NCI-H82 (cell line): ENCODE data around the gene GPC1.

ENCODE experiments used
- DNase-seq: peaks from one replicate; lab custom pipeline; 2025; lab: John Stamatoyannopoulos, UW

The GPC1 gene

DNA sequence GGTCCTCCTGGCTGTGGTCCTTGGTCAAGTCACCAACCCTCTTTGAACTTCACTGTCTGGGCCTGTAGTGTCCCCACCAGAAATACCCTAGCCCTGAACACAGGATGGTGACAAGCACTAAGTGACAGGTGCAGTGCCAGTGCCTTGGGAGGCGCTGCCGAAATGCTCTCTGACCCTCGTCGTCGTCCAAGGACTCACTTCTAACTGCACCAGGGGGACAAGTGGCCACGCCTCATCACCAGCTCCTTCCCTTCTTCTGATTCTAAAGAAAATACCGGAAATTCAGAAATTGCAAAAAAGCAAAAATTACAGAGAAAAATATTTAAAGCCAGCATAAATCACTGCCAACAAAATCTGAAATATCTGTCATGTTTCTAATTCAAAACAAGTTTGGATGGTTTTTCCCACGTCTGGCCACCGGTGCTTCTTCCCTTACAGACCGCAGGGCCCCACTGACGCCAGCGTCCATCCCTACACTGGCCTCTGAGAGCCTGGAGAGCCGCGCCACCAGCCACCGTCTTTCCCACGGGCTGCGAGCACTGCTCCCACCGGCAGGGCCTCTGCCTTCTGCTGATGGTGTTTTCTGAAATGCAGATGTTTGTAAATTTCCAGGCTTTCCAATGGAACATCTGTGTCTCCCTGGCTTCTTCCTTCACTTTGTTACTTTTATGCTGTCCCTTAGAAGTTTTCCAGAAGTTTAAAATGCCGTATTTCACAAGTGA, 37.4 kb upstream of the GPC1 start:
- no peak for DNase-seq

- no peak for DNase-seq
These were observed 36.7 kb upstream of the GPC1 start for GRCh38 chr2:240398661-240399267.

DNA sequence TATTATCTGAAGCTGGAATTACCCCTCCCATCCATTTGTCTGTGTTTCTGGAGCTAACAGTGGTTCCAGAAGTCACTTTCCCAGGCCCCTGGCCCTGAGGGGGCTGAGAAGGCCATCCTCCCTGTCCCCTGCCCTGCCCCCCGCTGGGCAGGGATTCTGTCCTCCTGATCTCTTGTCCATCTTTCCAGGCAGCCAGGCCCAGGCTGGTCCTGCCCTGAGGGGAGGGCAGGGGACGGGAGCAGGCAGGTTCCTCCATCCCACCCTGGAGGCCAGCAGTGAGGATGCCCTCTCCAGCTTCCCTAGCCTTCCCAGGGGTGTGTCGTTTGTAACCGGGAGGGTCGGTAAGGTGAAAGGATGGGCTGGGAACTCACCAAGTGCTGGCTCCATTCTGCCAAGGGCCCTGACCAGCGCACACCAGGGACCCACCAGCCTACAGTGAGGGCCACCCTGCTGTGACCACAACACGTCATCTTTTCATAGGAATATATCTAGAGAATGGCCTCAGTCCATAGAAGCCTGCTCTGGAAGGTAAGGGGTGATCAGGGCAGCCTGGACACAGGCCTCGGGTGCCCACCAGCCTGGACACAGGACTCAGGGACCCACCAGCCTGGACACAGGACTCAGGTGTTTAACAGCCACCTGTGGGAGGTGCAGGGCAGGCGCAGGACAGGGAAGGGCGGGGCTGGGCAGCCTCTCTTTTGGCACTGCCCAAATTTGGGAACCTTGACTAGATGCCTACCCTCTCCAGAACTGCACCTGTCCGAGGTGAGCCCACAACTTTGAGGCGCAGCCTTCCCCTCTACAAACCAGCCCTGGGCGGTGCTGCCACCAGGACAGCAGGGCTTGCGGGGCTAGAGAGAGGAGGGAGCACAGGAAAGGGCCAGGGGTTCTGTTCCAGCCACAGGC, 35.8 kb upstream of the GPC1 start:
- DNase-seq, result no peak

DNA sequence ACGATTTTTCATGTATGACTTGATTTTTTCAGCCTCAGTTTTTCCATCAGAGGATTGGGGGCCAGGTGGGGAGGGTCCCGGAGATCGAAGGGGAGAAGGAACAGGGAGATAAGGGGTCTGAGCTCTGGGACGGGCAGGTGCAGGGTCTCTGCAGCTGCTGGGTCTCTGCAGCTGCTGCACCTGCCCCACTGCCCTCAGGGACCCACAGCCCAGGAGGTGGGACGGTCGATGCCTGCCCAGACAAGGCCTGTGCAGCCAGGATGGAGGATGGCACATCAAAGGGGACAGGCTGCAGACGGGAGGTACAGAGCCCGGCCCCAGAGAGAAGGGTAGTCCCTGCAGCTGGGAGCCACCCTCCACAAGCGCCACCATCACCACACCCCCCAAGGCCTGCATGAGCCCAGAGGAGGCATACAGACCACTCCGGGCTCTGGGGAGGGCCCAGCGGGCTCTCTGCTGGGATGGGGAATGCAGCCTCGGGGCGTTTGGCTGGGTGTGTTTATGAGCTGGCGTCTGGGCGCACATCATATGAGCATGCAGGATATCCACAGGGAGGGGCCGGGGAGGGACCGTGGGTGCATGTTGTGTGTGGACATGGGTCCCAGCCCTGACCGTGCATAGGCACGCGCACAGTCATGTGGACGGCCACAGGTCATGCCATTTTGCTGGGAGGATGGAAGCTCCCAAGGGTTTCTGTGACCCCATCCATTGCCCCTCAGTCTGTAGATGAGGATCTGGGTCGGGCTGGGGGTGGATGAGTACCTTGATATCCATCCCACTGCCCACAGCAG, 34.9 kb upstream of the GPC1 start:
- no peak for DNase-seq

DNA sequence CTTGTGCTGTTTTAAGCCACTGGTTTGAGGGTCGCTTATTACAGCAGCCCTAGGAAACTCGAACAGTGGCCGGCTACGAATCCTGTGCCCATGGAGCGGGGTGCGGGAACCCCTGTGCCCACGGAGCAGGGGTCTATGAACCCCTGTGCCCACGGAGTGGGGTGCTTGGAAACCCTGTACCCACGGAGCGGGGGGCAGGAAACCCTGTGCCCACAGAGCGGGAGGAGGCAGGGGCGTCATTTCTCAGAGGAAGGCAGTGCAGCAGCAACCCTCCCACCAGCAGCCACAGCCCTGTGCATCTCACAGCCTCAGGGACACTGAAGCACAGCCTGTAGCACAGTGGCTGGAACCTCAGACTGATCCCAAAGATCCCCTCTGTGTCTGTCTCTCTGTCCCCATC, 34.2 kb upstream of the GPC1 start:
- no peak for DNase-seq

DNA sequence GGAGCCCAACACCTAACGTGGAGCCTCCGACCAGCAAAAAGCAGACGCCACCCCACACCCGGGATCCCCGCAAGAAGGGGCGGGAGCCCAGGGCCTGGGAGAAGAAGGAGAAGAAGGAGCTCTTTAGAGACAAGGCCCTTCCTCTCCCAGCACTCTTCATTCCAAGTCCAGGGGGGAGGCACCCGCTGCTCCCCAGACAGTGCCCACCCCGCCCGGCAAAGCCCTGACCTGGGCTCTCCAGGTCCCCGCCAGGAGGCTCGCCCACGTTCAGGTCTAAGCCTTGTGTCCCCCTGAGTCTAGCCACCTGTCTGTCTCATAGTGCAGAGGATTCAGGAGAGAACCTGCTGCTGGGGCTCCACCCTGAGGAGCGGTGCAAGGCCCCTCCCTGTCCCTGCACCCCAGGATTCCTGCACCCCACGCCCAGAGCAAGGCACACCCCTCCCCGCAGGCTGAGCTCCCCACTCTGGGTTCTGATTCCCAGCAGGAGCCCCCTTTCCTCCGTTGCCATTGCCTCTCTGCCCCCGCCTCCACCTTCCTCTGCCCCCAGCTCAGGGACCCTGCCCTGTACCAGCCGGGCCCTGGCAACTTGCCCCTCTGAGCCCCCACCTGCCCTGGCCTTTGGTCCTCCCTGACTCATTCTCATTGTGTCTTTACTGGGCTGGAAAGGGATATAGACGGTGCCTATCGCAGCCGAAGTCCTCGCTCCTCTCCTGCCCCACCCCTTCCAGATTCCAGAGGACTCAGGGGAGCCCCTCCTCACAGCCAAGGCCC, 33.5 kb upstream of the GPC1 start:
- DNase-seq, result no peak

DNA sequence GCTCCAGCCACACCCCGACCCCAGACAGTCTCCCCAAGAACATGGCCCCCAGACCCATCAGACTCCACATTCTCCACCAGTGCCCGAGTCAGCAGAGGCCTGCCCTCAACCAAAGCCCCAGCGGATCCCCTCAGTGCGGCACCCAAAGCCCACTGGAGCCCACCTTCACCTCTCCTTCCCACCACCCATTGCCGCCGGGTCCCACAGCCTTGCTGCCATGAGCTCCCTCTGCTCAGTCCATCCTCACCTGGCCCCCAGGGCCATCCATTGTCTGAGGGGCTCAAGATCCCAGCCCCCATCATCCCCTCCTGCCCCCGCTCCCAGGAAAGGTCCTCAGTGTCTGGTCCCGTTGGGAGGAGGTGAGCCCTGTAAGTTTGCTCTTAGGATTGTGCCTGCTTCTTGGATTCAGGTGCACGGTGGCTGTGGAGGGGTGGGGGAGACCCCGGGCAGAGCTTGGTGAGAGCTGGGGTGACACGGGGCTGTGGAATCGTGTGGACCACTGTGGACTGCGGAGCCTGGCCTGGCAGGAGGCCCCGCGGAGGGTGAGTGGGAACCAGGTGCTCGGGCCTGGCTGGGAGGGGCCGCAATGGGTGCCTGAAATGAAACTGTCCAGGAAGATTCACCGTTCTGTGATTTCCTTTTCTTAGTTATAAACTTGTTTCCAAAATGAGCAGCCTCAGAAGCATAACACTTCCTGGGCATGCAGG, 32.7 kb upstream of the GPC1 start:
- no peak for DNase-seq

GRCh38 chr2:240403396-240404104, 31.9 kb upstream of the GPC1 start:
- DNase-seq, result no peak

GRCh38 chr2:240404174-240404852, 31.1 kb upstream of the GPC1 start:
- DNase-seq, result no peak

GRCh38 chr2:240405133-240405532, 30.3 kb upstream of the GPC1 start:
- DNase-seq, result no peak

- no peak for DNase-seq
These were observed 29.7 kb upstream of the GPC1 start for GRCh38 chr2:240405684-240406313.

DNA sequence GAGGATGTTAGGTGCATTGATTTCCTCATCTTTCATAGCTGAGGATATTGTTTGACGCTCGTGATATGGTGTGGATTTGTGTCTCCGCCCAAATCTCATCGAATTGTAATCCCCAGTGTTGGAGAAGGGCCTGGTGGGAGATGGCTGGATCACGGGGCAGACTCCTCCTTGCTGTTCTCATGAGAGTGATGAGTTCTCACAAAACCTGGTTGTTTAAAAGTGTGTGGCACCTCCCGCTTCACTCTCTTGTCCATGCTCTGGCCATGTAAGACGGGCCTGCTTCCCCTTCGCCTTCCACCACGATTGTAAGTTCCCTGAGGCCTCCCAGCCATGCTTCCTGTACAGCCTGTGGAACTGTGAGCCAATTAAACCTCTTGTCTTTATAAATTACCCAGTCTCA, 28.4 kb upstream of the GPC1 start:
- DNase-seq, result no peak

GRCh38 chr2:240410004-240410403, 25.5 kb upstream of the GPC1 start:
- DNase-seq, result no peak

- DNase-seq, result no peak
These were observed 24.7 kb upstream of the GPC1 start for GRCh38 chr2:240410808-240411207.

- no peak for DNase-seq
These were observed 24.0 kb upstream of the GPC1 start for GRCh38 chr2:240411261-240412160.

DNA sequence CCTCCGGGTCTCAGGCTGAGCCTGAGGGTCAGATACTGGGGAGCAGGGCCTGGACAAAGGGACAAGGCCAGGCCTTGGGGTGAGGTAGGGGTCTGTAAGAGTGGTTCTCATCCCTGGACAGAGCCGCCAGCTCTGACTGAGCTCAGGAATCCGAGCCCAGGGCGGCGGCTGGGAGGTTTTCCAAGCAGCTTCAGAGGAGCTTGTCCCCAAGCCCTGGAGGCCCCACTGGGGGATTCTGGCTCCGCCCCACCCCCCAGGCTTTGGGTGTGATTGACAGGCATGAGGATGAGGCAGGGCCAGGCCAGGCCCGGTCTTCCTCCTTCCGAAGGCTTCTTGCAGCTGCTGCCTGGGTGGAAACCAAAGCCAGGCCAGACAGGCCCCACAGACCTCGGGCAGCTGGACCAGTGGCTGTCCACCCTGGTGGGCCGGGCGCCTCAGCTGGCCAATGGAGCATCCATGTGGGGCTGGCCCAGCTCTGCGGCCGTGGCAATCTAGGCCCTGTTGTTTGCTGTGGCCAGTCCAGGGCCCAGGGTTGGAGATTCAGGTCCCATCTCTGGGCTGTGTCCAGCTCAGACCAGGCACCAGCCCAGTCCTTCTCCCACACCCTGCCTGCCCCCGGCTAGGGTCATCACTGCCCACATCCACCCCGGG, 23.1 kb upstream of the GPC1 start:
- DNase-seq, result no peak
